NCI-H2029 (cell line): Measurements from ENCODE around the gene SLC12A7.
"Not testable (repeated sequence)": the region's sequence is repeated elsewhere in the genome, so short reads cannot be mapped to it uniquely, and the experiment has no call there.

ENCODE experiments used
- DNase-seq: peaks from one replicate; lab custom pipeline; 2025; lab: John Stamatoyannopoulos, UW

SLC12A7 gene

GRCh38 chr5:1140818-1141189 lies 28.9 kb upstream of the SLC12A7 start:
- no peak for DNase-seq

DNA sequence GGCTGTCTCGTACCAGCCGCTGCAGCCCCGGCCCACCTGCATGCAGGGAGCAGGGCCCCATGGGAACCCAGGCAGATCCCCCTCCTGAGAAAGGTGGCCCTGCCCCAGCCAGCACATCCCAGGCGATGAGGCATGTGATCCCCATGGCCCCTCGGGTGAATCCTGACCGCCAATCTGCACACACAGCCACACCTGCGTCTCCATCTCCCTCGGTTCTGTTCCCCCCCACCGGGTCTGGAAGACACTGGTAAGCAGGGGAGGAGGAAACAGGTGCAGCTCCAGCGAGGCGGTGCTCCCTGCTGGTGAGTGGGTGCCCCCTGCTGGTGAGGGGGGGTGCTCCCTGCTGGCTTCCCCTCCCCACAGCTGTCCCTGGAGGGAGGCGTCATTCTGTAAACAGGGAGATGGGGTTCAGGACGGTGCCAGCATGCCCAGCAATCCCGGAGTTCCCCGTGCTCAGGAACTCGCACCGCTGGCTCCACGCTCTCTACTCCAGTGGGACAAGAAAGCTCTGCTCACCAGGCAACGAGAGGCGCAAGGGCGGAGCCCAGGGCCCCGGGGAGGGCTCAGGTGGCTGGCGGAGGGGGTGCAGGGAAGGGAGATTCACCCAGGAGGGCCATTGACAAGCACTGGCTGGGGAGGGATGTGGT lies 28.4 kb upstream of the SLC12A7 start:
- DNase-seq, result peak; percentile 83

DNA sequence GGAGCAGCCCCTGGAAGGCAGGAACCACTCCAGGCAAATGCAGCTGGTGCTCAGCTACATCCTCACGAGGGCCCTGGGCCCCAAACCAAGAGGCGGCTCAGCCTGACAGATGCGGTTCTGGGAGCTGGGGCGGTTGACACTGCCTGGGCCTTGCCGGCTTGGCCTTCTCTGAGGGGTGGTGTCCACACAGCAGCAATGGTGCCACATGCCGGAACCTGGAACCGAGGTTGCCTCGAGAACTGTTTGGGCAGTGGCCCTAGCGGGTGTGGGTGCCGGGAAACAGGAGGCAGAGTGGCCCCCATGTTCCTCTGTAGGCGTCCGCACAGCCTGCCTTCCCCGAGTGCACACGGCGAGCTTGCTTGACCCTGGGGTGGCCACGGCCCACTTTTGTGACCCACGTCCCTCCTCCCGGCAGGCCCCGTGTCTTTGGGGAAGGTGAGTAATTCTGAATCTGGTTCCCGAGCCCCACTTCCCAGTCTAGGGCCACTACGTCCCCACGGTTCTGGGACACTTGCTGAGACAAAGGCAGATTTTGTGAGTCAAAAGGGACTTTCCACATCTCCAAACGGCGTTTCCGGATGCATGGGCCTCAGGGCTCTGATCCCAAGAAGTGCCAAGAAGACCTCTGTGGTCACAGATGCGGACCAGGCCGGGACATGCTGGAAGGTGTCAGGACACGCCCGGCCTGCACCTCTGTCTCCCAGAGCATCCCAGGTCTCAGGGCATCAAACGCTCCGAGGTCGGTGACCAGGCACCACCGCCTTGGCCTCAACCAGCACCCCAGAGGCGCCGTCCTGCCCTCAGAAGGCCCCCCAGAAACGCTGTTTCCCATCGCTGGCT lies 27.7 kb upstream of the SLC12A7 start:
- DNase-seq, result no peak

- no peak for DNase-seq
Measured at GRCh38 chr5:1138445-1139245, 26.8 kb upstream of the SLC12A7 start.

GRCh38 chr5:1137567-1138444 lies 25.9 kb upstream of the SLC12A7 start:
- DNase-seq, result no peak

DNA sequence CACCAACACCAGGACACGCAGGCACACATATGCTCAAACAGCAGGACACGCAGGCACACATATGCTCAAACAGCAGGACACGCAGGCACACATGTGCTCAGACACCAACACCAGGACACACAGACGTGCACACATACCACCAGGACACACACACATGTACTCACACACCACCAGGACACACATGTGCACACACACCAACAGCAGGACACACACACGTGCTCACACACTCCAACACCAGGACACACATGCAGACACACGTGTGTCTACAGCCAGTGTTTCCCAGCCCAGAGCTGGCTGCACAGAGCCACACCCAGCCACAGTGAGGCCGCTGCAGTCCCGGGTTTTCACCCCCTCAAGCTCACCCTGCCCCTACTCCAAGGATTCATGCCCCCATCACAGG lies 25.0 kb upstream of the SLC12A7 start:
- DNase-seq, result no peak

DNA sequence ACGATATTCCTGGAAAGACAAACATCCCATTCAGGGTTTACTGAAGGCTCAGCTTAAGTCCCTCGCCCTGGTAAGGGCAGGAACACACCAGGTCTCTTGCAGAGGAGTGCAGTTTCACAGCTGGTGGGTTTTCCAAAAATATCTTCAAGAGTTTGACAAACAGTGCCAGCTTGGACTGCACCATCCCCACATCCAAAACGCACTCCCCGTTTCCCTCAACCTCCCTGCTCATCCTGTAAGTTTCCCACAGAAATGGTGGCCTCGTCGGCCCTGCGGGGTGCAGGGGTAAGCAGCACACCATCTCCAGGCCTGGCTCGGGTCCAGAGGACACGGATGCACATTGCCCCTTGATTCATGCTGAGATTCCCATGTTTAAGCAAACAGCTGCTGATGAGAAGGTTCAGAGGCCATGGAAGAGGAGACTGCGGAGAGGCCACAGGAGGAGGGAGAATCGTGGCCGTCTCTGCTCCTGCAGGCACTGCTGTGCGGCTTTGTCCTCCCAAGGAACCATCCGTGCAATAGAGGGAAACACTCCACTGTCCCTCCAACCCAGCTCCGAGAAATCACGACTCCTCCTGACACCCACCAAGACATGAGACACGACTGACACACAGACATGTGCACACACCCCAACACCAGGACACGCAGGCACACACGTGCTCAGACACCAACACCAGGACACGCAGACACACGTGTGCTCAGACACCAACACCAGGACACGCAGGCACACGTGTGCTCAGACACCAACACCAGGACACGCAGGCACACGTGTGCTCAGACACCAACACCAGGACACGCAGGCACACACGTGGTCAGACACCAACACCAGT lies 24.0 kb upstream of the SLC12A7 start:
- DNase-seq, result no peak

DNA sequence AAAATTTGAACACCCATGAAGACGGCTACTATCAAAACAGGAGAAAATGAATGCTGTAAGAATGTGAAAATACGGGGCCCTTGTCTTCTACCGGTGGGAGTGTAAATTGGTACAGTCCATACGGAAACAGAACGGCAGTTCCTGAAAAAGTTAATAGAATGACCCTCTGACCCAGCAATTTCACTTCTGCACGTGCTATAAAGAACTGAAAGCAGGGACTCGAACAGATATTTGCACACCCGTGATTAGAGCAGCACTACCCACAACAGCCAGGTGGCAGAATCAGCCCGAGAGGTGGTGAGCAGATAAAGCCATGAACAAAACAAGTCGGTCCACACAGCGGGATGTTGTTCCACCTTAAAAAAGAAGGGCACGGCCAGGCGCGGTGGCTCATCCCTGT lies 22.6 kb upstream of the SLC12A7 start:
- no peak for DNase-seq

GRCh38 chr5:1133510-1134201 lies 21.8 kb upstream of the SLC12A7 start:
- no peak for DNase-seq

GRCh38 chr5:1133108-1133507 lies 21.2 kb upstream of the SLC12A7 start:
- no peak for DNase-seq

DNA sequence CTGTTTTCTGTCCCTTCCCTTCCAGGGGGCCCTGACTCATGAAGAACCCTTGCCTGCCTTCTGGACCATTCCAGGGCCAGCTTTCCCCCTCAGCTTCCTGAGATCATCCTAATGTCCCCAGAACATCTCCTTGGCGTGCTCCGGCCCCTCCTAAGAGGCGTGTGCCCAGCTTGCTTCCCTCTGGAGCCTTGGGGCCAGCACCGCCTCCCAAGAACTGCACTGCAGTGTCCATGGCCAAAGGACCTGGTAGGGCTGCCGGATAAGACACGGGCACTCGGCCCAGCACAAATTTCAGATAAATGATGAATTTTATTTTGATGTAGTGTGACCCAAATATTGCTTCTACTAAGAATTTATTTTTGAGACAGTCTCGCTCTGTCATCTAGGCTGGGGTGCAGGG lies 20.7 kb upstream of the SLC12A7 start:
- DNase-seq, result no peak

GRCh38 chr5:1131726-1132125 lies 19.9 kb upstream of the SLC12A7 start:
- no peak for DNase-seq

DNA sequence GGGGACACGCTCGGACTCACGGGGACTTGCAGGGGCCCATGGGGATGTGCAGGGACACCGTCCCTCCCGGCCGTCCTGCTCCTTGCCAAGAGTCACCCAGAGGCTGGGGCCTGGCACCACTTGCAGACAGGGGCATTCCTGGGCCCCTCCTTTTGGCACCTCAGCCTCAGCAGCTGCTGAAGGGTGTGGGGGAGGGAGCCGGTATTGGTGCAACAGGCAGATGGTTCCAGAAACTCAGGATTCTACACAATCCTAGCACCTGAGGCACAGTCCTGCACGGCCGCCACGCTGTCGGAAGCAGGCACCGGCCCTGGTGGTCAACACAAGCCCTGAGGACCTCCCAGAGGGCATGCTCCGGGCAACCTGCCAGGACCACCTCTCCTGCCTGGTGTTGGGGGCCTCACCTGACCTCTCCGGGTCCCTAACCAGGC lies 19.3 kb upstream of the SLC12A7 start:
- DNase-seq, result no peak

DNA sequence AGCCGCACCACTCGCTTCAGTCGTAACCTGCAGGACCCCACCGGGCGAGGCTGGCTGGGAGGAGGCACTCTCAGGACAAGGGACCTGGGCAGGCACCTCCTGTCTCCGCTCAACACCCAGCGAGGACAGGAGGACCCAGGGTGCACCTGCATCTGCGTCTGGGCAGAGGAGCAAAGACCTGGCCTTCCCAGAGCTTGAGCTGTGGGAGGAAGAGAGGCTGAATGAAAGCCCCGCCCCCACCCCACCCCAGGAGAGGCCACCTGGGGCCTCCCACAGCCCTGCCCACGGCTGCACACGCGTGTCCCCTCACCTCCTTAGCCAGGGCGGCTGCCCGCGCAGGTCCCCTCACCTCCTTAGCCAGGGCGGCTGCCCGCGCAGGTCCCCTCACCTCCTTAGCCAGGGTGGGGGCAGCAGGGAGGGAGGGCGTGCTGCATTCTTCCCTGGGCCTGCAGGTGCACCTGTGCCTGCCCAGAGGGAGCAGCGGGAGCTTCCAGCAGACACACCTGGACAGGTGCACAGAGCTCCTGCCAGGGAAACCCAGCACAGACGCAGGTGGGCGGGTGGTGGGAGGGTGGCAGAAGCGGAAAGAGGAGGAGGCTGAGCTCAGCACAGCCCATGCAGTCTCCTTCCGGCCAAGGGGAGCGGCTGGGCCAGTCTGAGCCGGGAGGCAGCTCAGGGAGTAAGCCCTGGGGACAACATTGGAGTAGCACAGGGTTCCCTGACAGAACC lies 18.5 kb upstream of the SLC12A7 start:
- DNase-seq, result peak; percentile 97

DNA sequence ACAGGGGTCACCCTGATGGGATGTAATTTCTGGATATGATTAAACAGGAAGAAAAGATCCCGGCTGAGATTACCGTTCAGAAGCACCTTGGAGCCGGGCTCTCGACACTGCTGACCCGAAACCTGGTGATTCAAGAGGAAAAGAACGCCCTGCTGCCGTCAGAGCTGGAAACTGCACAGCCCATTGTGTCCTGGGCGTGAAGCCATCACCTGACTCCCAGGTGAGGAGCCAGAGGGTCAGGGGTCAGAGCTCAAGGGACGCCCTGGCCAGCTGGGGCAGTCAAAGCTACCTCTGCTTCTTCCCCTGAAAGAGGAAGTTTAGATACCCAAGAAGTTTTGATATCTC lies 17.8 kb upstream of the SLC12A7 start:
- DNase-seq, result peak; percentile 40

- DNase-seq, result no peak
Measured at GRCh38 chr5:1128977-1129710, 17.3 kb upstream of the SLC12A7 start.

- peak; percentile 88 for DNase-seq
Measured at GRCh38 chr5:1127959-1128785, 16.3 kb upstream of the SLC12A7 start.

- not testable (repeated sequence) for DNase-seq
Measured at GRCh38 chr5:1125695-1126094, 13.8 kb upstream of the SLC12A7 start.
